Stomach smooth muscle (tissue), 2 donors: ENCODE data around the gene RPS27L.
"Not testable (repeated sequence)": the region's sequence is repeated elsewhere in the genome, so short reads cannot be mapped to it uniquely, and the experiment has no call there.

Experiments used
- H3K27ac ChIP-seq: one replicate; pipeline ENCODE4 v1.7.0; 2013; ENCODE audit warnings: mild to moderate bottlenecking, low read length, inconsistent platforms
- H3K27me3 ChIP-seq, 2 donors: one replicate each; pipeline ENCODE4 v1.7.0; 2013; ENCODE audit warnings: low read length in 2 of 2; ENCODE audit not compliant: insufficient read depth in 2 of 2, control insufficient read depth in 1 of 2
- H3K36me3 ChIP-seq, 2 donors: one replicate each; pipeline ENCODE4 v1.7.0; 2013; ENCODE audit warnings: low read length in 2 of 2; ENCODE audit not compliant: control insufficient read depth in 2 of 2, insufficient read depth in 2 of 2
- H3K4me1 ChIP-seq: one replicate; pipeline ENCODE4 v1.7.0; 2013; ENCODE audit warnings: low read length; ENCODE audit not compliant: control insufficient read depth, insufficient read depth
- H3K4me3 ChIP-seq, 2 donors: one replicate each; pipeline ENCODE4 v1.7.0; 2013; ENCODE audit warnings: low read length in 2 of 2
- H3K9ac ChIP-seq, 2 donors: one replicate each; pipeline ENCODE4 v1.7.0; 2013; ENCODE audit warnings: low read length in 2 of 2, mild to moderate bottlenecking in 1 of 2
- H3K9me3 ChIP-seq, 2 donors: one replicate each; pipeline ENCODE4 v1.7.0; 2013; ENCODE audit warnings: low read length in 2 of 2; ENCODE audit not compliant: control insufficient read depth in 2 of 2
- donor health status: healthy.
- donor health status: Pancreatic carcinoma.

RPS27L gene

GRCh38 chr15:63114465-63114864 is 42.8 kb downstream of the RPS27L start:
- H3K27me3 ChIP-seq = no peaks in the 10 kb centered on the region
- H3K4me1 ChIP-seq = no peaks in the 10 kb centered on the region
- no peak overlapping the region for H3K9ac ChIP-seq
- no peak overlapping the region for H3K4me3 ChIP-seq
- H3K27ac ChIP-seq = no peak overlapping the region
- H3K9me3 ChIP-seq = no peaks in the 10 kb centered on the region
- H3K36me3 ChIP-seq = no peaks in the 10 kb centered on the region

DNA sequence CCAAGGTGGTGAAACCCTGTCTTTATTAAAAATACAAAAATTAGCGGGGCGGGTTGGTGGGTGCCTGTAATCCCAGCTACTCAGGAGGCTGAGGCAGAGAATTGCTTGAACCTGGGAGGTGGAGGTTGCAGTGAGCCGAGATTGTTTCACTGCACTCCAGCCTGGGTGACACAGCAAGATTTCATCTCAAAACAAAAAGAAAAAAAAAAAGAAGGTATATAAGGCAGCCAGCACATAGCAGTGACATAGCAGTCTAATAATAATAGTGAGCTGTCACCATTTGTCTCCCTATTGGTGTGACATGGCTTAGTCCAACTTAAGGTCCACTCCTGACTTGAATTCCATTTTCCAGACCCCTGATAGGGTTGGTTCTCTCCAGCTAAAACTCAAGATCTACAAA is 44.4 kb downstream of the RPS27L start:
- no peaks in the 10 kb centered on the region for H3K9me3 ChIP-seq
- no peak overlapping the region for H3K9ac ChIP-seq

GRCh38 chr15:63111481-63111880 is 45.8 kb downstream of the RPS27L start:
- no peaks in the 10 kb centered on the region for H3K9me3 ChIP-seq
- H3K36me3 ChIP-seq = no peaks in the 10 kb centered on the region
- no peak overlapping the region for H3K27ac ChIP-seq
- H3K4me3 ChIP-seq = no peak overlapping the region
- H3K27me3 ChIP-seq = no peaks in the 10 kb centered on the region
- no peak overlapping the region for H3K9ac ChIP-seq
- peaks cover 4% of the 10 kb centered on the region for H3K4me1 ChIP-seq

More for the DNA sequence above, 44.4 kb downstream of the RPS27L start:
- Histone ChIP-seq H3K4me1 (peaks cover 1% of the 10 kb centered on the region), H3K4me3 (no peak overlapping the region), H3K36me3 (no peaks in the 10 kb centered on the region), H3K27ac (no peak overlapping the region), H3K27me3 (no peaks in the 10 kb centered on the region)

DNA sequence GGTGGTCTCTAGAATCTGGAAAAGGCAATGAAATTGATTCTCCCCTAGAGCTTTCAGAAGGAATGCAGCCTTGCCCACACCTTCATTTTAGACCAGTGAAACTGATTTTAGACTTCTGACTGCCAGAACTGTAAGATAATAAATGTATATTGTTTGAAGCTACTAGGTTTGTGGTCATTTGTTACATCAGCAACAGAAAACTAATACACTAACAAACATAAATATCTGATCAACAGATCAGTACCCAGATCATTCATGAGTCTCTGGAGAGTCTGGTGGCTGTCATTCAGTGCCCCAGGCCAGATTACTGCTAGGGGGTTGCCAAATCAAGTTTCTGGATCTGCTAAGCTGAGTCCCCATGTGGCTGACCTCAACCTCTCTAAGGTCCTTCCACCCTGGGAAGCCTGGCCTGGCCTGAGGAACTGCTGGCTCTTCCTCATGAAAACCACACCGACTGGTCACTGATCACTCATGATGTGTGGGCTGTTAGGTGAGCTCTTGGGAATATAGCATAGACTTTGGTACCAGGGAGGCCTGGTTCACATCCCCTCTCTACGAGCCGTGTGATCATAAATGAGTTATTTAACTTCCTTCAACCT is 46.8 kb downstream of the RPS27L start:
- no peak overlapping the region for H3K9ac ChIP-seq
- H3K27ac ChIP-seq = no peak overlapping the region

GRCh38 chr15:63109920-63110319 is 47.4 kb downstream of the RPS27L start:
- Histone ChIP-seq H3K27me3 (no peaks in the 10 kb centered on the region), H3K4me1 (peaks cover 4% of the 10 kb centered on the region), H3K9me3 (no peaks in the 10 kb centered on the region), H3K27ac (no peak overlapping the region), H3K4me3 (no peak overlapping the region), H3K36me3 (no peaks in the 10 kb centered on the region), H3K9ac (no peak overlapping the region)

More for the DNA sequence above, 46.8 kb downstream of the RPS27L start:
- H3K4me1 ChIP-seq = peaks cover 4% of the 10 kb centered on the region
- H3K27me3 ChIP-seq = no peaks in the 10 kb centered on the region
- no peaks in the 10 kb centered on the region for H3K36me3 ChIP-seq
- no peaks in the 10 kb centered on the region for H3K9me3 ChIP-seq
- no peak overlapping the region for H3K4me3 ChIP-seq

- Histone ChIP-seq H3K36me3 (no peaks in the 10 kb centered on the region), H3K9ac (no peak overlapping the region), H3K27me3 (no peaks in the 10 kb centered on the region), H3K27ac (no peak overlapping the region), H3K4me3 (no peak overlapping the region), H3K4me1 (peaks cover 4% of the 10 kb centered on the region), H3K9me3 (no peaks in the 10 kb centered on the region)
These were observed 47.8 kb downstream of the RPS27L start for GRCh38 chr15:63109498-63109897.

DNA sequence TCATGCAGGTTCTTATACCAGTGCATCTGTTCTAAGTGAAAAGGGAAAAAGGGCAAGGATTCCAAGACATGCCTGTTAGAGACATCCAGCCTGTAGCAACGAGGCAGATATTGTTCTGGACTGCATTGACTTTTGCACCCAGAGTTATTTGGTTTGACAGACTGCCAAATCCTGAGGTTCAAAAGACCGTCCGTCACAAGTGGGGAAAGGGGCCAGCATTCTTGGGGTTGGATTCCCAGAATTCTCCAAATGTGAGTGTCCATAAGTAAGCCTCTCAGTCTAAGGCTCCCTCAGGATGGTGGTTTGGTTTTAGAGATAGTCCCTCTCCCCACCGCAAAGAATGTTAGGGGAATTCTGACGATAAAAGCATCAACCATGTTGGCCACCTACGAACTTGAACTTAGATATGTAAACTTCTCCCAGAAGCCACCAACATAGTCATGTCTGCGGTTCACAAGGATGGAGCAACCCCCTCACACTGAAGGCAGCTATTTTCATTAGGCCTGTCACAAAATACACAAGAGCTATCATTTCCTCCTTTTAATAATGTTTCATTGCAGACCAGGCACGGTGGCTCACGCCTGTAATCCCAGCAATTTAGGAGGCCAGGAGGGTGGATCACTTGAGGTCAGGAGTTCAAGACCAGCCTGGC is 49.3 kb downstream of the RPS27L start:
- H3K36me3 ChIP-seq = no peaks in the 10 kb centered on the region
- H3K27ac ChIP-seq = no peak overlapping the region
- peaks cover 4% of the 10 kb centered on the region for H3K4me1 ChIP-seq
- no peaks in the 10 kb centered on the region for H3K9me3 ChIP-seq
- no peaks in the 10 kb centered on the region for H3K27me3 ChIP-seq
- no peak overlapping the region for H3K4me3 ChIP-seq
- H3K9ac ChIP-seq = no peak overlapping the region

DNA sequence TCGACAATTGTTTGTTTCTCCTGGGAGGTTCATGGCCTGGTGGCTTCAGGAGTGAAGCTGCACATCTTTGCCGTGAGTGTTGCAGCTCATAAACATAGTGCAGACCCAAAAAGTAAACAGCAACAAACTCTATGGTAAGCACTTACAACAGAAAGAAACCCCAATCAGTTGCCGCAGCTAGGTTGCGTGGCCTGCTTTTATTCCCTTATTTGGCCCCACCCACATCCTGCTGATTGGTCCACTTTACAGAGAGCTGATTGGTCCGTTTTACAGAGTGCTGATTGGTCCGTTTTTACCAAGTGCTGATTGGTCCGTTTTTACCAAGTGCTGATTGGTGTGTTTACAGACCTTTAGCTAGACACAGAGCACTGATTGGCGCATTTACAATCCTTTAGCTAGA is 51.9 kb downstream of the RPS27L start:
- not testable (repeated sequence) for H3K27me3 ChIP-seq, H3K4me1 ChIP-seq, H3K9me3 ChIP-seq, H3K4me3 ChIP-seq, H3K36me3 ChIP-seq, H3K27ac ChIP-seq, H3K9ac ChIP-seq

GRCh38 chr15:63104727-63105126 is 52.5 kb downstream of the RPS27L start:
- H3K9ac ChIP-seq = no peak overlapping the region
- H3K4me3 ChIP-seq = no peak overlapping the region
- H3K4me1 ChIP-seq = peaks cover 4% of the 10 kb centered on the region
- H3K27me3 ChIP-seq = no peaks in the 10 kb centered on the region
- no peaks in the 10 kb centered on the region for H3K9me3 ChIP-seq
- H3K27ac ChIP-seq = no peak overlapping the region
- H3K36me3 ChIP-seq = no peaks in the 10 kb centered on the region

DNA sequence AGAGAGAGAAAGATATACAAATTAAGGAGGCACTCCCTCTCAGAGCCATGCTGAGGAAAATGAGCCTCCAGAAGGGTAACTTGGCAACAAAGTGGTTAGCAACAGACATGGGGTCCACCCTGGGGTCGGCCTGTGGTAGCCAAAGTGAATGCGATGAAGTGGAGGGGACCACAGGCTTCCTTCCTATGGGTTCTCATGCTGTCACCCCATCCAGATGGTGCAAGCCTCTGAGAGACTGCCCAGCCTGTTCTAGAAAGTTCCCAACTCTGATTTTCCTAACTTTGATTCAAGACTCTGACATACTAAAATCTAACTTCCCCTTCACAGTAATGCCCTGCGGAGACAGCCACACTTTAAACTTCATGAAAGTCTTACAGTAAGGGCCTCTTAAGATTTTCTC is 53.9 kb downstream of the RPS27L start:
- no peak overlapping the region for H3K9ac ChIP-seq
- no peak overlapping the region for H3K27ac ChIP-seq
- no peaks in the 10 kb centered on the region for H3K36me3 ChIP-seq
- peaks cover 4% of the 10 kb centered on the region for H3K4me1 ChIP-seq
- H3K9me3 ChIP-seq = no peaks in the 10 kb centered on the region
- no peak overlapping the region for H3K4me3 ChIP-seq
- H3K27me3 ChIP-seq = no peaks in the 10 kb centered on the region

GRCh38 chr15:63099581-63099980 is 57.7 kb downstream of the RPS27L start:
- H3K9me3 ChIP-seq, H3K9ac ChIP-seq, H3K4me1 ChIP-seq, H3K27ac ChIP-seq, H3K4me3 ChIP-seq, H3K27me3 ChIP-seq, H3K36me3 ChIP-seq: not testable (repeated sequence)
